Upper lobe of left lung (tissue), 4 donors: ENCODE results near the gene ARHGEF12.

Experiments
- CTCF ChIP-seq, 6 experiments: fragments of 450-650 bp in 4 of 6; fragments of 200-600 bp in 2 of 6; sonication (generic) in 2 of 6; IDR thresholded peaks; one replicate each; pipeline ENCODE4 v1.5.1; 2016 to 2019; ENCODE audit warnings: antibody characterized with exemption in 6 of 6
- POLR2A ChIP-seq, 4 donors: fragments of 450-650 bp; IDR thresholded peaks; one replicate each; pipeline ENCODE4 v1.5.1; 2016 to 2017; ENCODE audit warnings: antibody characterized with exemption in 4 of 4, mild to moderate bottlenecking in 2 of 4
- POLR2AphosphoS5 ChIP-seq, 2 donors: sonication (generic); formaldehyde crosslinking; IDR thresholded peaks; one replicate each; pipeline ENCODE4 v1.5.1; 2017; ENCODE audit warnings: antibody characterized with exemption in 2 of 2

GRCh38 chr11:120513436-120514315, 177.5 kb downstream of the ARHGEF12 start:
- TF ChIP-seq POLR2AphosphoS5 (IDR thresholded peaks at IDR 0.05) (no peak), CTCF (IDR thresholded peaks at IDR 0.05) (no peak), POLR2A (IDR thresholded peaks at IDR 0.05) (no peak)
